GM10248 (cell line): ENCODE measurements around the gene LRRTM4.

Experiments used
- CTCF ChIA-PET: fragments of 300-600 bp; sonication (Branson Sonifier 250); formaldehyde crosslinking; extraction: SDS; loops from one replicate; lab custom pipeline; 2021; ENCODE audit warnings: antibody characterized with exemption; lab: Yijun Ruan, JAX
- POLR2A ChIA-PET: fragments of 350-650 bp; sonication (Branson Sonifier 250); formaldehyde crosslinking; extraction: SDS; loops from one replicate; lab custom pipeline; 2020; ENCODE audit warnings: antibody characterized with exemption; lab: Yijun Ruan, JAX
- DNase-seq: peaks from one replicate; pipeline ENCODE4 v3.0.0; 2012; ENCODE audit errors: extremely low spot score
- CTCF ChIP-seq: IDR thresholded peaks from 2 replicates; pipeline ENCODE4 v1.5.1; 2012; ENCODE audit warnings: mild to moderate bottlenecking, low read depth; ENCODE audit errors: extremely low read depth, missing control alignments, control extremely low read depth

Gene LRRTM4

GRCh38 chr2:77007686-77008085 is 514.5 kb downstream of the LRRTM4 start:
- CTCF ChIA-PET = no interaction called here
- no peak for TF ChIP-seq CTCF
- POLR2A ChIA-PET = no interaction called here
- DNase-seq = no peak

GRCh38 chr2:77005522-77005921 is 516.7 kb downstream of the LRRTM4 start:
- no peak for DNase-seq
- ChIA-PET CTCF (interaction anchor here (1.2 kb wide), 1 partner anchor 26 kb away, joined by 3 read pairs; no protein-coding TSS in a partner anchor), POLR2A (no interaction called here)
- TF ChIP-seq CTCF = no peak

- ChIA-PET POLR2A (no interaction called here), CTCF (no interaction called here)
- TF ChIP-seq CTCF = no peak
- DNase-seq = no peak
Observed at GRCh38 chr2:77001895-77002294, 520.3 kb downstream of the LRRTM4 start.

GRCh38 chr2:76998704-76999103 is 523.5 kb downstream of the LRRTM4 start:
- DNase-seq = no peak
- no peak for TF ChIP-seq CTCF
- ChIA-PET CTCF (no interaction called here), POLR2A (no interaction called here)

GRCh38 chr2:76998152-76998551 is 524.0 kb downstream of the LRRTM4 start:
- no peak for DNase-seq
- POLR2A ChIA-PET = no interaction called here
- no peak for TF ChIP-seq CTCF
- CTCF ChIA-PET = no interaction called here

- TF ChIP-seq CTCF = no peak
- POLR2A ChIA-PET = no interaction called here
- no peak for DNase-seq
- CTCF ChIA-PET = interaction anchor here (0.9 kb wide), 1 partner anchor 25 kb away, joined by 3 read pairs; no protein-coding TSS in a partner anchor
Observed at GRCh38 chr2:76997296-76997695, 524.9 kb downstream of the LRRTM4 start.

- TF ChIP-seq CTCF = no peak
- POLR2A ChIA-PET = no interaction called here
- CTCF ChIA-PET = no interaction called here
- no peak for DNase-seq
Observed at GRCh38 chr2:76985387-76986136, 536.6 kb downstream of the LRRTM4 start.
